CD4-positive, alpha-beta T cell treated with Interleukin-17A for 4 hours (primary cell): ENCODE measurements around the gene GALNT13.

Source experiments
- DNase-seq: peaks from one replicate; pipeline ENCODE4 v3.0.0-alpha.2; 2020; ENCODE audit warnings: mixed read lengths

Gene GALNT13

DNA sequence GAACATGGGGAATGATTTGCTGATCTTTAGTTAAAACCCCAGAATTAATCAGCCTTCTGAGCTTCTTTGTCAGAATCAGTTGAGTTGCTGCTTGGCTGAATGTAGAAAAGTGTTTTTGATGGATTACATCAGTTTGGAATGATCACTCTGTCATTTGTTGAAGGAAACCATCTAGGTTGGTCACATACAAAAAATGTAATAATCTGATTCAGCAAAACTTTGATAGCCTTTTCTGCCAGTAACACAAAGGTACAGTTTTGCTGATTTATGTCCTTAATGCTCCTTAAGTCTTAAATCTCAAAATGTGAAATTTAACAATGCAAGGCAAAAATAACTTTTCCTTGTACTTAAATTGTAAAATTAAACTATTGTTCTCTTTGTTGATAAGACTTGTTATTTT is 74.3 kb downstream of the GALNT13 start:
- no peak for DNase-seq

DNA sequence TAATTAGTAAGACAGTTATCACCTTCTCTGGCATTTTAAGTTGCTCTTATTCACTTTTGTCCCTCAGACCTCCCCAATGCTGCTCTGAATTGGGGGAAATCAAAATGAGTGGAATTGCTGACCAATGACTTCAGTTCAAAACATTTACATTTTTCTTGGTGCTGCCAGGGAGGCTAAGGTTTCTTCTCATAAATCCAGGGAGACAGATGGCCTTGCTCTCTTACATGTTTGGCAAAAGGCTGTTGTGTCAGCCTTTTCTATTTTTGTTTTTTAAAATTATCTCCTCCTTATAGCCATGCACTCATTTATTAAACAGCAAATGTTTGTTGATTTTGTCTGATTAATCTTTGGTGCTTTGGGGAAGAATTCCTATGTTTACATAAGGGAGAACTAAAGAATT is 82.0 kb downstream of the GALNT13 start:
- DNase-seq: no peak

DNA sequence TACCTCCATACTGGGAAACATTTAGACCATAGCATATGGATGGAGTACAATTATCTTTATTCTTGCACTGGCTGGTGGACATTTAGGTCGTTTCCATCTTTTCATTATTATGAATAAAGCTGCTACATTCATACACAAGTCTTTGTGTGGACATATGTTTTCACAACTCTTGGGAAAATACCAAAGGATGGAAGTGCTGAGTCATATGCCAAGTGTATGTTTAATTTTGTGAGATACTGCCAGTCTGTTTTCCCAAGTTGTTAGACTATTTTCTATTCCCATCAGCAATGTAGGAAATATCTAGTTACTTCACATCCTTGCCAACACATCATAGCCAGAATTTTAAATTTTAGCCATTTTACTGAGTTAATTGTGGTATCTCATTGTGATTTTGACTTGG is 91.5 kb downstream of the GALNT13 start:
- no peak for DNase-seq

DNA sequence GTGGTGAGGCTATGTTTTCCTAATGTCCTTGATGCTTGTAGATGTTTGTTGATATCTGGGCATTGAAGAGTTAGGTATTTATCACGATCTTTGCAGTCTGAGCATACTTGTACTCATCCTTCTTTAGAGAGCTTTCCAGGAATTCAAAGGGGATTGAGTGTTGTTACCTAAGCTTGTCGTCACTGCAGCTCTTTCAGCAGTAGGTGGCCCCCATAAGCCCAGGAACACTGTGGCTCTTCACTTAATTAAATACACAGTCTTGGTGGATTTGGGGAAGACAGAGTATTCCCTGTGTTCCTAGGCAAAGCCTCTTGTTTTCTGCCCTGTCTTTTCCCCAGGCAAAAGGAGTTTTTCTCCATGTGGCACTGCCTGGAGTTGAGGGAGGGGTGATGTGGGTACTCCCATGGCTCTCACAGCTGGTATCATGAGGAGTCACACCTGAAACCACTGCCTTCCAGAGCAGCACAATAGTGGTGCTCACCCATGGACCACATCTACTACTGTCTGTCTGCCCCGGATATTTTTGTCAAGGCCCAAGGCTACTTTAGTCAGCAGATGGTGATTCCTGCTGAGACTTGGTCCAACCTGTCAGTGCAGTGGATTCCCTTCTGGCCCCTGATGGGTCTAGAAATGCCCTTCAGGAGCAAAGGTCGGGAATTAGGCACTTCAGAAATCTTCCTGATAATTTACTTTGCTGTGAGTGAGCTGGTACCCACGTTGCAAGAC is 95.7 kb downstream of the GALNT13 start:
- DNase-seq: no peak

DNA sequence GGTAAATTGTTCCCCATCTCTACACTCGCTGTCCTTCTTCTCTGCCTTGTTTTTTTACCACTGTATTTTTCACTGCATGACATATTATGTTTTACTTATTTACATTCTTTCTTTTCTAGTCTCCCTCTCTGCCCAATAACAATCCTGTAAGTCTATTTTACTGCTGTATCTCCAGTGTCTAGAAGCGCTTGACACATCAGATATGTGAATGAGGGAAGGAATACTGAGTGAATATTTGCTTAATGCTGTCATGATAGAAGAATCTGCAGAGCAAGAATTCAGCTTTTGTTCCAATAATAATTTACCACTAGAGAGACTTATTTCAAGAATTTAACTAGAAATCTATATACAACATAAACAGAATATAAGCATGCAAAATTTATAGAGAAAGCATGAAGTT is 99.5 kb downstream of the GALNT13 start:
- no peak for DNase-seq

DNA sequence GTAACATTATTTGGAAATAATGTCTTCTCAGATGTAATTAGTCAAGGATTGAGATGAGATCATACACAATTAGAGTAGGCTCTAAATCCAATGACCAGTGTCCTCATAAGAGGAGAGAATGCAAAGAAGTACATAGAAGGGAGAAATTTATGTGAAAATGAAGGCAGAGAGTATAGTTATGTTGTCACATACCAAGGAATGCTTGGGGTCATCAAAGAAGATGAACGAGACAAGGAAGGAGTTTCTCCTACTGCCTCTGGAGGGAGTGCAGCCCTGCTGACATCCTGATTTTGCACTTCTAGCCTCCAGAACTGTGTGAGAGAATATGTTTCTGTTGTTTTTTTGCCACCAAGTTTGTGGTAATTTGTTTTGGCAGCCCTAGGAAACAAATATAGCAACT is 100.1 kb downstream of the GALNT13 start:
- DNase-seq: no peak

DNA sequence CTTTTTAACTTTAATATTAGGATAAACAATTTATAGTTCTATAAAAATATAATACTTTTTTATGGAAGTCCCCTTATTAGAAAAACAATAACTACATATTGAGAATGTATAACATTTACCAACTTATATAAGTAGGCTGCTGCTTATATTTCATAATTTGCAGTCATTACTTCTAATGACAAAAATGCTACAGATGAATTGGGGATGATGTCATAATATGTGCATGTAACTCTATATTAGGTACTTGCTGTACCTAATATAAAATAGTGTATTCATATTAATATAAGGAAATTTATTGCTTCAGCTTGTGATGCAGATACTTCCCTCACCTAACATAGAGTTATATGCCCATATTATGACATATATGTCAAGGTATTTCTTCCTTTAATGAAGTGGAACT is 100.7 kb downstream of the GALNT13 start:
- DNase-seq: no peak

DNA sequence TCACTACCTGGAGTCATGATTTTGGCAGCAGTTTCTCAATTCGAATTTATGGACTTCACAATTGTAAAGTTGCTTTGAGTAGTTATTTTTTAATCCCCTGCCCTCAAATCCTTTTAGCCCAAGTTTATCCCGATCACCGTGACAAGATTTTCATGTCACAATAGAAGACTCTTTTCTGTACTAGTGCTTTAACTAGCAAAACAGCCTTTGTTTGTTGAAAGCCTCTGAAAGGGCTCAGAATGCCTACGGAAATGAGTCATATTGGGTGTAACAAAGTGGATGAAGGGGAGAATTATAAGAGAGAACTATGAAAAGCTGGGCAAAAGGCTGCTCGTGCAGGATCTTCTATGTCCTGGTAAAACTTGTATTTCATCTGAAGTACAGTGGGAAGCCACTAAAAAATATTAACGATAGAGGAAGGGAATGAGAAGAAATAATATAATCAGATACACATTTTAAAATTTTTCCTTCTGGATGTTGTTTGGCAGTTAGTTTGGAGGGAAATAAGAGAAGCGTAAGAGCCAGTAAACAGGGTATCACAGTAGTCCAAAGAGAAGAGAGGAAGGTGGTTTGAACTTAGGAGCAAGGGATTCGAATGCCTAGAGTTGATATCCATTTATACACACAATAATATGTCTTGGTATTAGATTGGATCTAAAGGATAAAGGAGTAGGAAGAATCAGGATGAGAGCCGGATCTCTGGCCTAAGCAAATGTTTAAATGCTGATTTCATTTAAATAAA is 114.9 kb downstream of the GALNT13 start:
- no peak for DNase-seq

DNA sequence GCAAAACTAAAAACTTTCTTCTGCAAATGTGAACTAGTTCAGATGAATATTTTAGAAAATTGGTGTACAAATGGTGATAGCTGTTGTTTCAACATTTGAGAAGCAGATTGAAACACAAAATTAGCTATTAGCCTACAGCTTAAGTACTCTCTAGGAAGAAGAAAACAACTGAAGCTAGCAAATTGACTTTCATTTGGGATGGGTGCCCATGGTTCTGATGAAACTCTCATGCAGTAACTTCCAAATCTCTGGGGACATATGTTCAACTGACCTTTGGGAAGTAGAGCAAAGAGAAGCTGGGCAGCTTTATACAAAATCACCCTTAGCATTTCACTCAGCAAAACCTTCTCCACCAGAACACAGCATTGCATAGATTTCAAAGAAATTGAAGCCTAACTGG is 119.0 kb downstream of the GALNT13 start:
- no peak for DNase-seq

DNA sequence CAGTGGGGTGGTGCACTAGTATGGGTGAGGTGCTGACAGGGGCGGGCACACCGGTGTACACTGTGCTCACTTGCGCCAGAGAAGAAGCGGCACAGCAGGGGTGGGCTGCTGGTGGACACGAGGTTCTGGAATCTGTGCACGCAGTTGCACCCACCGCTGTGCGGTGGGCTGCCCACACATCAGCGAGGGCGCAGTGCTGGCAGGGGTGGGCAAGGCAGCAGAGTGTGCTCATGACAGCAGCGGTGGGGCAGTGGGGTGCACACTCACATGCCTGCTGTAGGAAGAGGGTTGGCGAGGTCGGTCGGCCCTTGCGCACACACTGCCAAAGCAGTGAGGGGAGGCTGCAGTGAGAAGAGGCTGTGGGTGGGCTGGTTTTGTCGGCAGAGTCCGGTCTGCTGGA is 141.8 kb downstream of the GALNT13 start:
- DNase-seq: no peak

DNA sequence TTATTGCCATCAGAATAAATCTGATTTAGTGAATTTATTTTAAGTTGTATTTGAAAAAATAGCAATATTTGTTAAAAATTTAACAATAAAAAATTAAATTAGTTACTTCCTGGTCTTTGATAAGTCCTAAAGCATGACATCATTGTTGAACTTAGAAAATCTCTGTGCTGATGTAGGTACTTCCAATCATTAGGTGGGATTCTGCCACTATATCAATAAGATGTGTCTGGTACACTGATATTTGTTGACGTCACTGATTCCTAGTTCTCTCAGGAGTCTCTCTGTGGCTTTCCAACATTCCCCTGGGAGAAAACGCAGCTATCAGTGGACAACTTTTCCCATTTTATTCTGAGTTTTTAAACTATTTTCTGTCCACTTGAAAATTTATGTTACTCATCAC is 143.5 kb downstream of the GALNT13 start:
- DNase-seq: no peak

DNA sequence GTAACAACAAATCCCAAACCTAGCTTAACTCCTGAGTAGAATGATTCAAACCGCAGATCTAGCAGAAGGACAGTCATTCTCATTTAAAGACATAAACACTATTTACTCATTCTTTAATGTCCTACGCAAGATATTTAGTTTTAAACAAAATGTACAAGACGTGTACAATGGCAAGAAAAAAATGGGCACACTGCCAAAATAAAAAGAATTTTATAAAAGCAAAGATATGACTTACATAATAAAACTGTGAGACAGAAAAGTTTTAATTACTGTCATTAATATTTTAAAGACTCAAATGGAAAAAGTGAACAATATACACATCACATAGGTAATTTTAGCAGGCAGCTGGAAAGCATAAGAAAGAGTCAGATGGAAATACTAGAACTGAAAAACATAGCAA is 157.8 kb downstream of the GALNT13 start:
- no peak for DNase-seq

DNA sequence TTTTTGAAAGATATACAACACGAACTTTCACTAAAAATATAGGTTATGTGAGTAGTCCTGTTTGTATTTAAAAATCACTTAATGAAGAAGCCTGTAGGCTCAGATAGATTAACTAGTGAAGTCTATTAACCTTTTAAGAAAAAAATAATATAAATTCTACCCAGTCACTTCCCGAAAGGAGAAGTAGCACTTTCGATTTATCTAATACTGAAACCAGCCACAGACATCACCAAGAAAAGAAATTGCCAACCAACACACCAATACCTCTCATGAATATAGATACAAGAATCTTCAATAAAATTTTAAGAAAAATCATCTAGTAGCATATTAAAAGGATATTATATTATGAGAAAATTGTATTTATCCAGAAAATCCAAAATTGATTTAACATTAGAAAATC is 160.5 kb downstream of the GALNT13 start:
- DNase-seq: no peak

DNA sequence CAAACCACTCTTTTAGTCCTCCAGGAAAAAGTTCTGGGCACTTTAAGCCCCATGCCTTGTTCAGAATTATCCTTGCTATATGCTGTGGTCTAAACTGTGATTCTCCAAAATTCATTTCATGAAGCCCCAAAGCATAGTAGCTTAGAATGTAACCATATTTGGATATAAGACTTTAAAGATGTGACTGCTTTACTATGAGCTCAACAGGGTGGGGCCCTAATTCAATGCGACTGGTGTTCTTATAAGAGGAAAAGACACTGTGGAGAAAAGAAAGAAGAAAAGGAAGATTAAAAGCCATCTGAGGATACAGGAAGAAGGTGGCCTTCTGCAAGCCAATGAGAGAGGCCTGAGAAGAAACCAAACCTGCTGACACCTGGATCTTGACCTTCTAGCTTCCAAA is 174.8 kb downstream of the GALNT13 start:
- no peak for DNase-seq

DNA sequence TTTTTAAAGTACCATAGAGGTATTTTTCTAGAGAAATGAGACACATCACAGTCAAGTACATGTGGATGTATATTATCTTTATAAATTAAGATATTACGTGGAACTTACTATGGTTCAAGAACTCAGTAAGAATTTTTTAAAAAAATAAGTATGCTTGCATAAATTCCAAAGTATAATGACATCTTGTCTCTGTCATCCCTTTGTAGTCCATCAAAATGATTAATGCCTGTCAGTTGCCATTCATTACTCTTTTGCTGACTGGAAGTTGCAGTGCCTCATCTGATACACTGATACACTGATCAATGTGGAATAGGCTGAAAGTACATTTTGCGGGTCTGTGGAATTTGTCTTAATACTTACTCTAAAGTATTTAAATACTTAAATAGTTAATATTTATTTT is 177.2 kb downstream of the GALNT13 start:
- no peak for DNase-seq

DNA sequence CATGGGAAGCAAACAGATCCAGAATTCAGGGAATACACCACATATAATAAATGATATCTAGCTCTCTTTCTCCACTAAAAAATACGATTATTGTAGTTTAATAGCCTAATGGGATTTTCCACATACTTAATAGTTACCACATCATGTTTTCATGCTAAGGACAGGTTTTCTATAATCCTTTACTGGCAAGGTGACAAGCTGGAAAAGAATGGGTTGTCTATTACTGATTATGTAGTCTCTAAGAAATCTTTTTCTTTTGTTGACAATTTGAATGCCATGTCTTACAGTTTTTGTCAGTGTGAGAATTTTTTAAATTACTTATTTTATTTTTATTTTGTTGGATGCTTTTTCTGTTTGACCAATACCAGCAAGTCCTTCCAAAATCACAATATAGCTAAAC is 177.8 kb downstream of the GALNT13 start:
- DNase-seq: no peak

DNA sequence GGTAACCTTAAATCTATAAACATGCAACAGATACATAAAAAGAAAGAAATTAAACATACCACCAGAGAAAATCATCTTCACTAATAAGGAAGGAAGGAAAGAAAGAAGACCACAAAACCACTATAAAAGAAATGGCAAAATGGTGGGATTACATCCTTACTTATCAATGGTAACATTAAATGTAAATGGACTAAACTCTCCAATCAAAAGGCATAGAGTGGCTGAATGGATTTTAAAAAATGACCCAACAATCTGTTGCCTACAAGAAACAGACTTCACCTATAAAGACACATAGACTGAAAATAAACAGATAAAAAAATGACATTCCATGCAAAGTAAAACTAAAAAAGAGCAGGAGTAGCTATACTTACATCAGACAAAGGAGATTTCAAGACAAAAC is 195.4 kb downstream of the GALNT13 start:
- no peak for DNase-seq

DNA sequence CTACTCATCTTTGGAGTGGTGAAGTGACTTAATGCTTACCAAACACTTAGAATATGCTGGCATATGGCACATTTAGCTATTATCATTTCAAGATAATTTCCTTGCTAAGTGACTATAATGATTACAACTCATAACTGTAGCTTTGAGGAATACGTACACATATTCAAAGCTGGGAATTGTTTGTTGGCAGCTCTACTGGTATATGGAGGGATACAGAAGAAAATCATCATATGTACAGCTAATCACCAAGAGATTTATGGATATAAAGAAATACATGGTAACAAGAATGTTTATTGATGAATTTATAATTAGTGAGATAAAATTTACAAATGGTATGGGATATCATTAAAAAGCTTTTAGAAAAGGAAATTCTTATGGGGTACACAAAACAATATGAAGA is 207.2 kb downstream of the GALNT13 start:
- no peak for DNase-seq

DNA sequence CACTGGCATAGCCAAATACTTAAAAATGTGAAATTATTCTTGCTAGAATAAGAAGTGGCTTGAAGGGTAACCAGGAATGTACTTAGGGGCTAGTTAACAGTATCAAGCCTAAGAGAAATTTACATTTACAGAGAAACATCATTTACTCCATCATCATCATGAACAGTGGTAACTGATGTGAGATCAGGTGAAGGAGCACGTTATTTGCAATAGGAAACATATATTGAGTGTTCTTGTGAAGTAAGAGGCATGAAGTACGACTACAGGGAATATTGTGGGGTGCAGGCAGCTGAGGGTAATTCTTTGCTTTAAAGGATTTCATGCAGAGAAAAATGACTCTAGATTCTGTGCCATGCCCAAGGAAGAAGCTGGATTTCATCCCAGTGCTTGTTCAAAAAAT is 220.8 kb downstream of the GALNT13 start:
- no peak for DNase-seq

DNA sequence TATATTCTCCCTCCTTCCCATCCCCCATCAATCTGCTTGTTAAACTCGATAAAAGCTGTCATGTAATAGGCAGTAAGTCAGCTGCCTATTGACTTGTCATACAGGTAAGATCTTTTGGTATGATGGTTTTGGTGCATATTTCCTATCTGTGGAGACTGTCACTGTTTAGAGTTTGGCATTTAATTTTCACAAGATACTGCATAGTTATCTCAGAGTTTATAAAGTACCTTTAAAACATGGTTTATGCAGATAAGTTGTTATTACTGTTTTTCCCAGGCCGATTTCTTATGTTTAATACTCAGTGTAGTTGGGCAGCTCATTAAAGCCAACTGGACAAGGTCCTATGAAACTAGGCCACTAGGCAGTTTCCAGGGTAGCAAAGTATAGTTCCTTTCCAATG is 222.1 kb downstream of the GALNT13 start:
- no peak for DNase-seq

DNA sequence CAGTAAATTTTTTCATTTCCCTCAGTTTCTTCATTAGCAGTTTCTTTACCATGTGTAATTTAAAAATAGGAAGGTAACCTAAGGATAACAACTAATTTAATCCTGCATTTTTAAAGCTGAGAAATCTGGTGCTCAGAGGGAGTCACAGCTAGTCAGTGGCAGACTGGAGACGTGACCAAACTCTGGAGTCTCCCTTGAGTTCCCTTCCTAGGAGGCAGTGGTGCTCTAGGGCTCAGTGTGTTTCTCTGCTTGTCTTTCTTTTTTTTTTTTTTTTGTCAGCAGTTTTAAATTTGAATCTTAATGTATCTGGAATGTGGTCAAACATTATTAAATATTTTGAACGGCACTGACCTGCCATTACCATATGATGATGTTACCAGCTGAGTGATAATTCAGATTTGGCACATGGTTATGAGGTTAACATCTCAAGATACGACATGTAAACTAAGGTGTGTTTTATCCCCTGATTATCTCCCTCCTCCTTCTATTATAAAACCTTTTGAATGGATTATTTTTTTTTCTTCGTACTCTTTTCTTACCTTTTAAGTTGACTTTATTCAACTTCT is 226.2 kb downstream of the GALNT13 start:
- no peak for DNase-seq

DNA sequence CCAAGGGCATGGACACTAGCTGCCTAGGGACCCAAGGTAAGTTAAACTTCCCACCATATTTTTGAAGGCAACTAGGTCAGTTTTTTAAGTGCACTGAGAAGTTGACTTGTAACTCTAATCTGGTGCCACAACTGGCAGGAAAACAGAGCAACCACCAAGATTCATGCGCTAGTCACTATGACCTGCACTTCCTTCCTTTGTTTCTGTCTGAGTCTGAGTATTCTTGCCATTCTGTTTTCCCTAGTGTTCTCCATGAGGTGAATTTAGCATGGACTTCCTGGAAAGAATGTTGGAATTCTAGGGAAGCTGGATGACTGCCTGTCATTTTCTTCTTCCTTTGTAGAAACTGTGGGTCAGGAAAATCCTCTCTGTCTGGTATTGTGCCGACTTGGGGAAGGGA is 249.0 kb downstream of the GALNT13 start:
- DNase-seq: no peak

DNA sequence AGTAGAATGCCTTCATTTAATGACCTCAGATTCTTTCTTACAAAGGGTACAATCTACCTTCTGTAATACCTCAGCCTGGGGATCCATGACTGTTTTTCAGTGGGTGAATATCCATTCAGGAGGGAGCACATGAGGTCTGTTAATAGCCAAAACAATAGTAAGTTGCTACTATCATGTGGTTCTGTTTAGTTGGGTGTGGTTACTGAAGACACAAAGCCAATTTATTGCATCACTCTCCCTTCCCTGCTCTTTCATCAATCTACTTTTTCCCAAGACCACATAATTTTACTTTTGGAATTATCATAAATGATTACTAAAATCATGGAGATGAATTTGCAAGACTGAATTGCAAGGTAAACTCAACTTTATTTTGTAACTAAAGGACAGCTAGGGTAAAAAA is 254.2 kb downstream of the GALNT13 start:
- DNase-seq: no peak

DNA sequence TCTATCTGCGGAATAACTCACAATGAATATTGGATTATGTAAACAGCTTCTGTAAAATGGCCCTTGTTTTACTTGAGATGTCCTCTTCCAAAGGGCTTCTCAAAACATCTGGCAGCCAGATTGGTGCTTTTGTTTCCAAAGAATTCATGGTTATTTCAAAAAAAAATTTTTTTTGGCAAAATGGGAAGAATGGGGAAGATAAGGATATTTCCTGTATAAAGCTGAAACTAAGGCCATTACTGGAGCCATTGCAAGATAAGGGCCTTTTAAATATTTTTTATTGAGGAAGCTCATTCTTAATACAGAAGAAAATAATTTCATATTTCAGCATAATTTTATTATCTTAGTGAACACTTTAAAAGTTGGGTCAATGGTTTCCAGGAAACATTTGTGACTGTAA is 259.1 kb downstream of the GALNT13 start:
- DNase-seq: no peak

DNA sequence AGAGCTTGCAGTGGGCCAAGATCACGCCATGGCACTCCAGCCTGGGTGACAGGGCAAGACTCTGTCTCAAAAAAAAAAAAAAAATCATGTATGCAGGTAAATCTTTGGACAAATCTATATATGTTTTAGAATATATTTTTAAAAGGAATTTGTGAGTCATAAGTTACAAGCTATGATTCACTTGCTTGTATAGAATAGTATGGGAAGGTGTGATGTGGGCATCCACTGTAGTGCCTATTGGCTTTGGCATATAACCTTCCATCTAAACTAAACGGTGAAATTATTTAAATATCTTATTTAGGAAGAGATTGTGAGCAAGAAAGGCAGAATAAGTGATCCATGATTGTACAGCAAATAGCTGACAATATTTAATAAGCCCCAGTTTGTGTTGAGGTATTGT is 261.1 kb downstream of the GALNT13 start:
- no peak for DNase-seq
